ENCODE measurements around the gene ITGB6.

DNA sequence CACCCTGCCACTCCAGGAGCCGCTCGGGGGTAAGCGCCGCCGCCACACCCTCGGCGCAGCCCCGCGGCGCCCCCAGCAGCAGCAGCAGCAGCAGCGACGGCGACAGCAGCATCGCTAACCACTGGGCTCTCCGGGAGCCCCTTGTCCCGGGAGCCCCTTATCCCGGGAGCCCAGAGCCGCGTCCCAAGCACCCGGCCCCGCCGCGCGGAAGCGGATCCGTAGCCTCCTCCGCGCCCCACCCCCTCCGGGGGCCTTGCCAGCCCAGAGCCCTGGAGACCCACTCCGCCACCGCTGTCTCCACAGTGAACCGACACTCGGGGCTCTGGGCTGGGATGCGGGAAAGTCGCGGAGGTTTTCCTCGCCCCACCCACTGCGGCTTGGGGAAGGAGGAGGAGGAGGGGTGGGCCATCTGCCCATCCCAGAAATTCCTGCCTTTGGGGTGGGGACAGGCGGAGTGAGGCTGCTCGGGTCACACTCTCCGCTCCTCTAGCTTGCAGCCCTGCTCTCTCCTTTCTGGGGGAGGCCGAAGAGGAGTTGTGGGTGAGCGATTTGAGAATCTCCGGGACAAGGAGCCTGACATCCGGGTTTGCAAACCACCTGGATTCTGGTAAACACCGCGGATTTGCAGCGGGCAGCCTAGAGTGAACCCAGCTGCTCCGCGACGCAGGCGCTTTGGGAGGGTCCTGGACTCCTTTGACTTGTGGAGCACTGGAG is 137.6 kb downstream of the ITGB6 start, which contains the start of gene PLA2R1:
- no peak for TF ChIP-seq CTCF (IDR thresholded peaks at IDR 0.05)
- peak in 1 of 2 donors; percentile 20 for TF ChIP-seq POLR2AphosphoS5 (IDR thresholded peaks at IDR 0.05)
- TF ChIP-seq POLR2A (IDR thresholded peaks at IDR 0.05): no peak
- no peak for TF ChIP-seq EP300 (IDR thresholded peaks at IDR 0.05)
